RWPE2 (cell line): Measurements from ENCODE around the gene BBS9.

Source experiments
- ATAC-seq: fragments of 200-7000 bp; cut with Tn5 transposase; 3 replicates; pipeline ENCODE4 v1.9.1; 2021; ENCODE audit warnings: low read depth
- DNase-seq: peaks from one replicate; pipeline ENCODE4 v3.0.0-alpha.2; 2020; ENCODE audit warnings: low spot score
- H3K27ac ChIP-seq: fragments of 450-650 bp; 2 replicates; pipeline ENCODE4 v1.5.1; 2017; ENCODE audit warnings: mild to moderate bottlenecking; ENCODE audit not compliant: poor library complexity, severe bottlenecking
- H3K27me3 ChIP-seq: fragments of 250-450 bp; sonication (Bioruptor Pico); 2 replicates; pipeline ENCODE4 v1.5.1; 2021; ENCODE audit warnings: mild to moderate bottlenecking, moderate library complexity; ENCODE audit not compliant: insufficient read depth, poor library complexity, severe bottlenecking
- H3K36me3 ChIP-seq: fragments of 250-450 bp; sonication (Bioruptor Pico); 2 replicates; pipeline ENCODE4 v1.5.1; 2020; ENCODE audit warnings: low read depth, mild to moderate bottlenecking, moderate library complexity
- H3K4me1 ChIP-seq: fragments of 250-450 bp; sonication (Bioruptor Pico); 2 replicates; pipeline ENCODE4 v1.5.1; 2021; ENCODE audit warnings: mild to moderate bottlenecking, moderate library complexity; ENCODE audit not compliant: insufficient read depth, poor library complexity, severe bottlenecking
- H3K4me3 ChIP-seq: fragments of 250-450 bp; sonication (Bioruptor Pico); 2 replicates; pipeline ENCODE4 v1.5.1; 2021; ENCODE audit warnings: mild to moderate bottlenecking, moderate library complexity; ENCODE audit not compliant: severe bottlenecking
- H3K9me3 ChIP-seq: fragments of 250-450 bp; sonication (Bioruptor Pico); 2 replicates; pipeline ENCODE4 v1.5.1; 2021; ENCODE audit warnings: mild to moderate bottlenecking, moderate library complexity; ENCODE audit not compliant: severe bottlenecking
- TF ChIP-seq, protein P1 (sequence below): fragments of 450-650 bp; IDR thresholded peaks from one replicate; pipeline ENCODE4 v1.5.1; 2017; ENCODE audit warnings: mild to moderate bottlenecking, moderate library complexity; ENCODE audit not compliant: poor library complexity, severe bottlenecking

The BBS9 gene

GRCh38 chr7:33196221-33196620, 66.9 kb downstream of the BBS9 start:
- ATAC-seq (no peak), DNase-seq (no peak)
- Histone ChIP-seq H3K4me1 (peaks cover 7% of the 10 kb centered on the region), H3K9me3 (no peaks in the 10 kb centered on the region), H3K36me3 (no peaks in the 10 kb centered on the region), H3K27ac (no peak overlapping the region), H3K4me3 (no peak overlapping the region), H3K27me3 (no peaks in the 10 kb centered on the region)
- TF ChIP-seq, protein P1, sequence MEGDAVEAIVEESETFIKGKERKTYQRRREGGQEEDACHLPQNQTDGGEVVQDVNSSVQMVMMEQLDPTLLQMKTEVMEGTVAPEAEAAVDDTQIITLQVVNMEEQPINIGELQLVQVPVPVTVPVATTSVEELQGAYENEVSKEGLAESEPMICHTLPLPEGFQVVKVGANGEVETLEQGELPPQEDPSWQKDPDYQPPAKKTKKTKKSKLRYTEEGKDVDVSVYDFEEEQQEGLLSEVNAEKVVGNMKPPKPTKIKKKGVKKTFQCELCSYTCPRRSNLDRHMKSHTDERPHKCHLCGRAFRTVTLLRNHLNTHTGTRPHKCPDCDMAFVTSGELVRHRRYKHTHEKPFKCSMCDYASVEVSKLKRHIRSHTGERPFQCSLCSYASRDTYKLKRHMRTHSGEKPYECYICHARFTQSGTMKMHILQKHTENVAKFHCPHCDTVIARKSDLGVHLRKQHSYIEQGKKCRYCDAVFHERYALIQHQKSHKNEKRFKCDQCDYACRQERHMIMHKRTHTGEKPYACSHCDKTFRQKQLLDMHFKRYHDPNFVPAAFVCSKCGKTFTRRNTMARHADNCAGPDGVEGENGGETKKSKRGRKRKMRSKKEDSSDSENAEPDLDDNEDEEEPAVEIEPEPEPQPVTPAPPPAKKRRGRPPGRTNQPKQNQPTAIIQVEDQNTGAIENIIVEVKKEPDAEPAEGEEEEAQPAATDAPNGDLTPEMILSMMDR: no peak

GRCh38 chr7:33200282-33200681, 70.9 kb downstream of the BBS9 start:
- no peaks in the 10 kb centered on the region for H3K9me3 ChIP-seq
- no peak overlapping the region for H3K27ac ChIP-seq
- no peaks in the 10 kb centered on the region for H3K27me3 ChIP-seq
- no peaks in the 10 kb centered on the region for H3K36me3 ChIP-seq
- H3K4me1 ChIP-seq: no peaks in the 10 kb centered on the region
- no peak for DNase-seq
- TF ChIP-seq, protein P1: no peak
- H3K4me3 ChIP-seq: no peak overlapping the region
- ATAC-seq: no peak

DNA sequence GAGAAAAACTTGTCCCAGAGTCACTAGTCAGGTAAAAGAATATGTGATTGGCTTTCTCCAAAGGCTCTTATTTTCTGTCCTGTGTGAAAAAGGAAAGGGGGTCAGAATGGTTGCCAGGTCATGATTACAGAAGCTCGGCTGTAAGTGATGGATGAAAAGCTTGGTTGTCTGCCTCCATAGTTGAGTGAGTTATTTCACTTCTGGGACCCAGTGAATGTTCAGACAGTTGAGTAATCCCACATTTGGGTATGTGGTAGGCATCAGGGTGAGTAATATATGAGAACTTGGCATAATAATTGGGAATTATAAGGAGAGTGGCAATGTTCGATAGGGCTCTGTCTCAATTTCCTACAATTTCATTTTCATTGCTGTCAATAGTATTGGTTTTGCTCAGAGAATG, 72.5 kb downstream of the BBS9 start:
- DNase-seq (no peak), ATAC-seq (no peak)
- no peaks in the 10 kb centered on the region for H3K36me3 ChIP-seq
- TF ChIP-seq, protein P1: no peak
- H3K27ac ChIP-seq: no peak overlapping the region
- H3K27me3 ChIP-seq: no peaks in the 10 kb centered on the region
- H3K4me1 ChIP-seq: no peaks in the 10 kb centered on the region
- no peaks in the 10 kb centered on the region for H3K9me3 ChIP-seq
- H3K4me3 ChIP-seq: no peak overlapping the region

GRCh38 chr7:33210958-33211357, 81.6 kb downstream of the BBS9 start:
- no peak overlapping the region for H3K4me3 ChIP-seq
- no peak for ATAC-seq
- H3K9me3 ChIP-seq: peaks cover 4% of the 10 kb centered on the region
- TF ChIP-seq, protein P1: no peak
- no peak for DNase-seq
- H3K27me3 ChIP-seq: no peaks in the 10 kb centered on the region
- no peak overlapping the region for H3K27ac ChIP-seq
- no peaks in the 10 kb centered on the region for H3K4me1 ChIP-seq
- no peaks in the 10 kb centered on the region for H3K36me3 ChIP-seq

DNA sequence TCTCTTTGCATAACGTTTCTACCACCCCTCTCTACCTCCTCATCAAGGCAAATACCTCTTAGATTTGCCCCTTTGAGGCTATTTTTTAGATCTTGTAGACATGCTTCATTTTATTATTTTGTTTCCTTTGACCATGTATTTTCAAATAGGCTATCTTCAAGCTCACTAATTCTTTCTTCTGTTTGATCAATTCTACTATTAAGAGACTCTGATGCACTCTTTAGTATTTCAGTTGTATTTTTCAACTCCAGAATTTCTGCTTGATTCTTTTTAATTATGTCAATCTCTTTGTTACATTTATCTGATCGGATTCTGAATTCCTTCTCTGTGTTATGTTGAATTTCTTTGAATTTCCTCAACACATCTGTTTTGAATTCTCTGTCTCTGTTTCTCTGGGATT, 82.8 kb downstream of the BBS9 start:
- TF ChIP-seq, protein P1: no peak
- Histone ChIP-seq H3K27me3 (no peaks in the 10 kb centered on the region), H3K27ac (no peak overlapping the region), H3K4me1 (no peaks in the 10 kb centered on the region), H3K36me3 (no peaks in the 10 kb centered on the region), H3K9me3 (peaks cover 4% of the 10 kb centered on the region), H3K4me3 (no peak overlapping the region)
- DNase-seq (no peak), ATAC-seq (no peak)
